NCI-H2171 (cell line): Measurements from ENCODE around the gene EHD1.
A peak's percentile ranks its signal among the peaks of the same experiment; 100 is the strongest.
"Not testable (repeated sequence)": the region's sequence is repeated elsewhere in the genome, so short reads cannot be mapped to it uniquely, and the experiment has no call there.

ENCODE experiments used
- DNase-seq: peaks from one replicate; lab custom pipeline; 2025; lab: John Stamatoyannopoulos, UW

Gene EHD1

GRCh38 chr11:64826578-64827450 lies 51.6 kb downstream of the EHD1 start:
- no peak for DNase-seq

GRCh38 chr11:64826062-64826461 lies 52.4 kb downstream of the EHD1 start:
- no peak for DNase-seq

- DNase-seq, result no peak
Measured at GRCh38 chr11:64823568-64824119, 54.8 kb downstream of the EHD1 start.

GRCh38 chr11:64817476-64817875 lies 60.9 kb downstream of the EHD1 start:
- DNase-seq, result no peak

- not testable (repeated sequence) for DNase-seq
Measured at GRCh38 chr11:64815433-64815832, 63.0 kb downstream of the EHD1 start.

GRCh38 chr11:64814712-64815187 lies 63.7 kb downstream of the EHD1 start:
- DNase-seq, result no peak

- no peak for DNase-seq
Measured at GRCh38 chr11:64813826-64814225, 64.6 kb downstream of the EHD1 start.

- no peak for DNase-seq
Measured at GRCh38 chr11:64810891-64811272, 67.5 kb downstream of the EHD1 start.

GRCh38 chr11:64810271-64810890 lies 68.0 kb downstream of the EHD1 start, which contains the start of gene MEN1:
Gene MEN1, minus strand, starts transcription at chr11:64810551. Its CDS starts 442 bp downstream, at chr11:64810109.
- peak; percentile 94 for DNase-seq

GRCh38 chr11:64809781-64810241 lies 68.6 kb downstream of the EHD1 start:
- DNase-seq, result no peak

- no peak for DNase-seq
Measured at GRCh38 chr11:64805481-64805880, 72.9 kb downstream of the EHD1 start.

- no peak for DNase-seq
Measured at GRCh38 chr11:64804346-64805210, 73.8 kb downstream of the EHD1 start.

- DNase-seq, result no peak
Measured at GRCh38 chr11:64803846-64804345, 74.5 kb downstream of the EHD1 start.

GRCh38 chr11:64803158-64803845 lies 75.1 kb downstream of the EHD1 start, which contains the start of gene MAP4K2:
Gene MAP4K2, minus strand, starts transcription at chr11:64803214. Its CDS starts 65 bp downstream, at chr11:64803149.
- peak; percentile 83 for DNase-seq

- DNase-seq, result no peak
Measured at GRCh38 chr11:64802370-64803157, 75.9 kb downstream of the EHD1 start.
